ENCODE data around the gene PDS5B. TPM values are rescaled to one million over a fixed set of nuclear protein-coding genes. Genes with fewer than 3 reads are reported as not detected.

Gene PDS5B
- total and polyA plus RNA-seq, 2 donors (not counting 1 experiment from before 2014, with no cell fraction given): 6.6 to 62.9 TPM

DNA sequence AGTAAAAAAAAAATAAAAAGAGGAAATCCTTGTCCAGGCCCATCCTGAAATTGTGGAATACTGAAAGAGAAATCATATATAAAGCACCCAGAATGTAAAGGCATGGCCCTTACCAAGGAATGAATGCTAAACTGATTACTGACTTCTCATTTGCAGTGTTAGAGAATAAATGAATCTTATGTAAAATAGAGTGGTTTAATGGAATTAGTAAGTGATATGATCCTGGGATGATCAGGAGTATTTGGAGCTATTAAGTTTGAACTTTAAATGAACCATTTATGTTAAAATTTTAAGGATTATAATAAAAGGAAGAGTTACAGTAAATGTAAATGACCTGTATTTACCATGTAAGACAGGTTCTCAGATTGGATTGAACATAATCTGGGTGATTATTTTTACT is 75.4 kb downstream of the PDS5B start:
- ATAC-seq (ENCODE audit: low read depth) (no peak), DNase-seq (no peak)
- Histone ChIP-seq H4K20me1 (ENCODE audit: control insufficient read depth, insufficient read depth, low read length, poor library complexity, severe bottlenecking) (no peaks in the 10 kb centered on the region), H3K4me1 (ENCODE audit: control insufficient read depth in 2 of 2, insufficient read depth in 2 of 2, low read length in 2 of 2) (no peaks in the 10 kb centered on the region), H3K36me3 (replicated peaks in 1 of 2; ENCODE audit: control extremely low read depth in 1 of 2, control insufficient read depth in 1 of 2, extremely low read depth in 1 of 2, insufficient read depth in 2 of 2, low read length in 1 of 2) (peaks cover 7 to 13% of the 10 kb centered on the region in 2 experiments), H2AFZ (ENCODE audit: insufficient read depth, low read depth, low read length, poor library complexity, severe bottlenecking) (no peak overlapping the region), H3K27me3 (replicated peaks in 1 of 4; ENCODE audit: control extremely low read depth in 1 of 4, control insufficient read depth in 3 of 4, insufficient read depth in 4 of 4, low read length in 3 of 4) (no peaks in the 10 kb centered on the region), H3K79me2 (ENCODE audit: control insufficient read depth, insufficient read depth, low read length) (peaks cover 10% of the 10 kb centered on the region), H3K9ac (ENCODE audit: low read length) (no peak overlapping the region), H3K4me3 (ENCODE audit: control extremely low read depth in 1 of 5, extremely low read depth in 1 of 5, insufficient read depth in 1 of 5, low read depth in 2 of 5, low read length in 4 of 5) (no peak overlapping the region), H3K27ac (ENCODE audit: low read length in 2 of 2) (no peak overlapping the region), H3K4me2 (replicated peaks; ENCODE audit: low read depth, low read length, poor library complexity, severe bottlenecking) (no peak overlapping the region), H3K9me3 (ENCODE audit: control extremely low read depth in 1 of 3, control insufficient read depth in 2 of 3, insufficient read depth in 1 of 3, low read length in 2 of 3) (peaks cover 0 to 2% (median 2%) of the 10 kb centered on the region in 3 donors)
- CTCF ChIA-PET: no interaction called here
- Mint-ChIP-seq H3K9me3 (ENCODE audit: insufficient read depth) (peaks cover 3% of the 10 kb centered on the region), H3K27me3 (no peaks in the 10 kb centered on the region), H3K4me1 (peaks cover 4% of the 10 kb centered on the region), H3K27ac (no peak overlapping the region), H3K4me3 (no peak overlapping the region)
- no peak for TF ChIP-seq EZH2 (IDR thresholded peaks at IDR 0.05; ENCODE audit: borderline replicate concordance, insufficient read depth, low read depth, low read length, poor library complexity, severe bottlenecking)
- TF ChIP-seq, protein P1, sequence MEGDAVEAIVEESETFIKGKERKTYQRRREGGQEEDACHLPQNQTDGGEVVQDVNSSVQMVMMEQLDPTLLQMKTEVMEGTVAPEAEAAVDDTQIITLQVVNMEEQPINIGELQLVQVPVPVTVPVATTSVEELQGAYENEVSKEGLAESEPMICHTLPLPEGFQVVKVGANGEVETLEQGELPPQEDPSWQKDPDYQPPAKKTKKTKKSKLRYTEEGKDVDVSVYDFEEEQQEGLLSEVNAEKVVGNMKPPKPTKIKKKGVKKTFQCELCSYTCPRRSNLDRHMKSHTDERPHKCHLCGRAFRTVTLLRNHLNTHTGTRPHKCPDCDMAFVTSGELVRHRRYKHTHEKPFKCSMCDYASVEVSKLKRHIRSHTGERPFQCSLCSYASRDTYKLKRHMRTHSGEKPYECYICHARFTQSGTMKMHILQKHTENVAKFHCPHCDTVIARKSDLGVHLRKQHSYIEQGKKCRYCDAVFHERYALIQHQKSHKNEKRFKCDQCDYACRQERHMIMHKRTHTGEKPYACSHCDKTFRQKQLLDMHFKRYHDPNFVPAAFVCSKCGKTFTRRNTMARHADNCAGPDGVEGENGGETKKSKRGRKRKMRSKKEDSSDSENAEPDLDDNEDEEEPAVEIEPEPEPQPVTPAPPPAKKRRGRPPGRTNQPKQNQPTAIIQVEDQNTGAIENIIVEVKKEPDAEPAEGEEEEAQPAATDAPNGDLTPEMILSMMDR (IDR thresholded peaks at IDR 0.05): no peak
- POLR2A ChIA-PET: no interaction called here
- intact Hi-C loops (cut with micrococcal nuclease): no loop called here

DNA sequence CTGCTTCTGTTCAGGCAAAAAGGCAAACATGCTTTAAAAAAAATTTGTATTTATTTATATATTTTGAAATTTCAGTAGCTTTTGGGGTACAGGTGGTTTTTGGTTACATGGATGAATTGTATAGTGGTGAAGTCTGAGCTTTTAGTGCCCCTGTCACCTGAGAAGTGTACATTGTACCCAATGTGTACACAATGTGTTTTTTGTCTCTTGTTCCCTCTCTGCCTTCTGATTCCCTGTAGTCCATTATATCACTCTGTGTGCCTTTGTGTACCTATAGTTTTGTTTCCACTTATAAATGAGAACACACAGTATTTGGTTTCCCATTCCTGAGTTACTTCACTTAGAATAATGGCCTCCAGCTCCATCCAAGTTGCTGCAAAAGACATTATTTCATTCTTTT is 77.4 kb downstream of the PDS5B start:
- H2AFZ ChIP-seq (ENCODE audit: insufficient read depth, low read depth, low read length, poor library complexity, severe bottlenecking): no peak overlapping the region
- H3K9ac ChIP-seq (ENCODE audit: low read length): no peak overlapping the region
- H3K27ac ChIP-seq (ENCODE audit: low read length in 2 of 2): no peak overlapping the region
- H3K4me3 Mint-ChIP-seq: no peak overlapping the region
- H3K4me3 ChIP-seq (ENCODE audit: control extremely low read depth in 1 of 5, extremely low read depth in 1 of 5, insufficient read depth in 1 of 5, low read depth in 2 of 5, low read length in 4 of 5): no peak overlapping the region
- CTCF ChIA-PET: interaction anchor here (3.2 kb wide), 1 partner anchor 13 kb away, joined by 14 read pairs; no protein-coding TSS in a partner anchor
- H3K9me3 ChIP-seq (ENCODE audit: control extremely low read depth in 1 of 3, control insufficient read depth in 2 of 3, insufficient read depth in 1 of 3, low read length in 2 of 3): no peaks in the 10 kb centered on the region
- H3K27me3 Mint-ChIP-seq: no peaks in the 10 kb centered on the region
- no peaks in the 10 kb centered on the region for H3K27me3 ChIP-seq (replicated peaks in 1 of 4; ENCODE audit: control extremely low read depth in 1 of 4, control insufficient read depth in 3 of 4, insufficient read depth in 4 of 4, low read length in 3 of 4)
- H3K27ac Mint-ChIP-seq: no peak overlapping the region
- H4K20me1 ChIP-seq (ENCODE audit: control insufficient read depth, insufficient read depth, low read length, poor library complexity, severe bottlenecking): no peaks in the 10 kb centered on the region
- intact Hi-C loops (cut with micrococcal nuclease): no loop called here
- no peak for DNase-seq
- peaks cover 6 to 13% of the 10 kb centered on the region in 2 experiments for H3K36me3 ChIP-seq (replicated peaks in 1 of 2; ENCODE audit: control extremely low read depth in 1 of 2, control insufficient read depth in 1 of 2, extremely low read depth in 1 of 2, insufficient read depth in 2 of 2, low read length in 1 of 2)
- no peaks in the 10 kb centered on the region for H3K79me2 ChIP-seq (ENCODE audit: control insufficient read depth, insufficient read depth, low read length)
- no peaks in the 10 kb centered on the region for H3K9me3 Mint-ChIP-seq (ENCODE audit: insufficient read depth)
- no peak for ATAC-seq (ENCODE audit: low read depth)
- POLR2A ChIA-PET: no interaction called here
- H3K4me2 ChIP-seq (replicated peaks; ENCODE audit: low read depth, low read length, poor library complexity, severe bottlenecking): no peak overlapping the region
- TF ChIP-seq, protein P1 (IDR thresholded peaks at IDR 0.05): no peak
- TF ChIP-seq EZH2 (IDR thresholded peaks at IDR 0.05; ENCODE audit: borderline replicate concordance, insufficient read depth, low read depth, low read length, poor library complexity, severe bottlenecking): no peak
- H3K4me1 Mint-ChIP-seq: no peaks in the 10 kb centered on the region
- H3K4me1 ChIP-seq (ENCODE audit: control insufficient read depth in 2 of 2, insufficient read depth in 2 of 2, low read length in 2 of 2): no peaks in the 10 kb centered on the region

All from B cell (primary cell).